Activated CD4-positive, alpha-beta T cell treated with anti-CD3 and anti-CD28 coated beads for 24 hours (primary cell): ENCODE results near the gene TCEAL8.
"Not testable (repeated sequence)": the region's sequence is repeated elsewhere in the genome, so short reads cannot be mapped to it uniquely, and the experiment has no call there.

Experiments used
- DNase-seq, 2 donors: peaks; one replicate each; pipeline ENCODE4 v3.0.0-alpha.2; 2020; ENCODE audit warnings: low read depth in 2 of 2

The TCEAL8 gene, protein sequence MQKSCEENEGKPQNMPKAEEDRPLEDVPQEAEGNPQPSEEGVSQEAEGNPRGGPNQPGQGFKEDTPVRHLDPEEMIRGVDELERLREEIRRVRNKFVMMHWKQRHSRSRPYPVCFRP

DNA sequence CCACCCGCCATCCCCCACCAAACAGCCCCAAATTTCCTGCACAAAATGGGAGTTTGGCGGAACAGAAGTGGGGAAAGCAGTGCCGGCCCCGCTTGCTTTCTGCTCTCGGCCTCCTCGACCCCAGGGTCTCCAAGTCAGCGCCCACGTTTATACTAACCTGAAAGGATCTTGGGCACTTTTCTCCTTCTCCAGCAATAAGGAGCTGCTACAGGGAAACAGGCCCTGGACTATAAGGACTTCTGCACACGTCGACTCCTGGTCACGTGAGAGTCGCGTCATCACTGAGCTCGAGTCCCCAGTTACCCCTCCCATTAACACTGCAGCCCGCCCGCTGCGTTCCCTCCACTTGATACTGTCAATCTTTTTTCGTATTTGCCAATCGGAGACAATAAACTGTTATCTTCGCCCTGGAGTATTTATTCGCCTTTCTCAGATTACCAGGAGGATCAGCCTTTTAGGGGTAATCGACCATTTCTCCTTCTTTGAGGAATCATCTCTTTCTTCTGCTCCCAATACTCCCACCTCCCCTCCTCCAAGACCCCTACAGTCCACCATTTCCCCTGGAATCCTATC lies at the start of gene TCEAL8:
Gene TCEAL8, minus strand, starts transcription at position 235 of the 573 bp plus-strand sequence. CDS start 1,176 bp downstream, outside the sequence.
- peak; percentile 32 to 40 for DNase-seq

DNA sequence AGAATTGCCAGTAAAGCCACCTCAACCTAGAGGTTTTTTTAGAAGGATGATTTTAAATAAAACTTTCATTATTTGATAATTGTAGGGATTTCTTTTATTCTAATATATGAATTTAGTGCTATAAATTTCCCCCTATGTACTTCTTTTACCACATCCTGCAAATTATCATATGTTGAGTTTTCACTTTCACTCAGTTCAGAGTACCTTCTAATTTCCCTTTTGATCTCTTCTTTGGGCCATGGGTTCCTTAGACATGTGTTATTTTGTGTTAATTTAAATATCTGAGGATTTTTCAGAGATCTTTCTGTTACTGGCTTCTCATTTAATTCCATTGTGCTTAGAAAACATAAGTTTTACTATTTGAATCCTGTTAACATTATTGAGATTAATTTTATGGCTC lies 49.8 kb upstream of the TCEAL8 start:
- no peak for DNase-seq

DNA sequence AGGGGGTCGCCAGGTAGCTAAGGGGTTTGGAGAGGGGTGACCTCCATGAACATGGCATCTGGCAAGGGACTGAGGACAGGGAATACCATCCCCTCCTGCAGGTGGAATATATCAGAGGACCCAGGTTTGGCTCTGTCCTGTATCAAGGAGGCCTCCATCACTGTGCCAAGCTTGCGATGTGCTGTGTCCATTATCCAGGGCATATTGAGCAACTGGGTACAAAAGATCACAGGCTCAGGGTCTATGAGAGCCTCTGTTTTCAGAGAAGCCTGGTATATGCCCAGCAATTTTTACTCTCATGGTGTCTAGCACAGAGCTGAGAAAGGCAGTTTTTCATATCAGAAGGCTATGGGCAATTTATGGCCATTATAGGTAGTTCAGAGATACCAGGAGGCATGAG lies 38.2 kb upstream of the TCEAL8 start:
- DNase-seq, result no peak

DNA sequence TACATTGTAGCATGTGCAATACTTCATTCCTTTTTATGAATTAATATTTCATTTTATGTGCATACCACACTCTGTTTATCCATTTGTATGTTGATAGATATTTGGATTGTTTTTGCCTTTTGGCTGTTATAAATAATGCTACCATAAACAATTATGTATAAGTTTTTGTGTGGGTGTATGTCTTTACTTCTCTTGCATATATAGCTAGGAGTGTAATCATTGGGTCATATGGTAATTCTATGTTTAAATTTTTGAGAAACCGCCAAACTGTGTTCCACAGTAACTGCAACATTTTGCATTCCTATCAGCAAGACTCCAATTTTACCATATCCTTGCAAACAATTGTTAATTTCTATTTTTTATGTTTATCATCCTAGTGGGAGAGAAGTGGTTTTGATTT lies 24.7 kb upstream of the TCEAL8 start:
- DNase-seq, result no peak

DNA sequence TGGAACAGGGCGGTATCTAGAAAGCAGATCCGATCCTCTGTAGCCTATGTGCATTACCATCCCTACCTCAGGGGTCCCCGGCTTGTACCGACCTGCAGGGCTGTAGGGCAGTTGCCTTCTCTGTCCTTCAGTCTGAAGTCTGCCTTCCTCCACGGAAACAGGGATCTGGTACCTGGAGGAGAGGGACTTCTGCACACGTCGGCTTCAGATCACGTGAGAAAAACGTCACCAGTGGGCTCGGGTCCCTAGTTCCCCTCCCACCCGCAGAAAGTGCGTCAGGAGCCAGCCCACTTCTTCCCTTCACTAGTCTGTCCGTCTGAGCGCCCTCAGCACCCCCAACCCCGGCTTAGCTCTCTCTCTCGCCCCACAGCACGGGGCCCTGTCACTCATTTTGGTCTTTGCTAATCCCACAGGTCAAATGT lies 21.6 kb upstream of the TCEAL8 start, which contains the start of gene TCEAL5:
Gene TCEAL5, minus strand, starts transcription at position 170 of the 422 bp plus-strand sequence. CDS start 2,187 bp downstream, outside the sequence.
- no peak for DNase-seq

DNA sequence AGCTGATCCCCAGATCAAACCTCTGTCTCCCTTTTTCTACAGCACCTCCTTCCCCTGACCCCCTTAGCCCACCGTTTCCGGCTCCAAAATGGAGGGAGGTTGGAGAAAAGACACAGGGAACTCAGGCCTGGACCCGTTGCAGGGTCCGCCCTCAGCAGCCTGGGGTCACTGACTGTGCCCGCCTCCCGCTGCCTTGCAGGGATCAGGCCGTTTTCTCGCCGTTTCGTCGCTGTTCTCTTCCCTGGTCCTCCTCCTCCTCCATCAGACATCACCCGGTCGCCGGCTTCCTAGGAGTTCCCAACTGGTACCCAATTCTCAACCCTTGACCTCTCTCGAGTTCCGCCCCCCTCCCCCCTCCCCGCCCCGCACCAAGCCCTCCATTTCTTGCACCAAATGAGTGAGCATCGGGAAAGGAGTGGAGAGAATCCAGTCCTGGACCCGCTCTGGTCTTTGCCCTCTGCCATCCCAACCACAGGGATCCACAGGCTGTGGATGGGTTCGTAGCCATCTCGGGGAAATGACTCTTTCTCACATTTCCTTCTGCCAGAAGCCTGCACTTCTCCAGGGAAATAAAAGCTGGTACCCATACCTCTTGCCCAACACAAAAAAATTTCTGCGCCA lies 21.1 kb upstream of the TCEAL8 start:
- no peak for DNase-seq

DNA sequence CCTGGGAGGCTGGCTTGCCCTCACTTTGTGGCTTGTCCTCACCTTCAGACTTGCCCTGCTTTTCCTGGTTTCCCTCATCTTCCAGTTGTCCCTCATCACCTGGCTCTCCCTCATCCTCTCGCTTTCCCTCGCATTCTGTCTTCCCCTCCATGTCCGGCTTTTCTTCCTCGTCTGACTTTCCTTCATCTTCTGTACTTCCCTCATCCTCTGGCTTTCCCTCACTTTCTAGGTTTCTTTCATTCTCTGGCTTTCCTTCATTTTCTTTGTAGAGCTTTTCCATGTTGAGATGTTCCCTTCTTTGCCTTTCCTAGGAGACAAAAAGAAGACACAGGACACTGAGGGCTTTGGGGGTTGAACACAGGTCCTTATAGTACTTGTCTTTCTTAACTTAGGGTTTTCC lies 19.3 kb upstream of the TCEAL8 start:
- no peak for DNase-seq

DNA sequence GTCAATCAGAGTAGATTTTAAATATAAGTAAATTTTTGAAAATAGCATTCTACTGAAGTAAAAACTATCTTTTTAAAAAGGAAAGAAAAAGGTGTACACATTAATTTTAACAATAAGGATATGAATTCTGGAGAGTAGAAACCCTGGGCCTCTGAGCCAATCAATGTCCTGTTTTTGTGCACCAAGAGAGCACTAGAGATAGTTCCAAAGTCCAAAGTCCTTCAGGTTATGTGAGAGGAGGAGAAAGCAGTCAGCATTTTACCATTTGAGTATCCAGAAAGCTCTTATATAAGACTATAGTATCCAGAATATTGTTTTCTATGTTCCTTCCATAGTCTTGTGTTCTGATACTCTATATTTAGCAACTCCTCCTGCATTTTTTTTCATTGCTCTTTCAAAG lies 3.3 kb upstream of the TCEAL8 start:
- DNase-seq, result no peak

DNA sequence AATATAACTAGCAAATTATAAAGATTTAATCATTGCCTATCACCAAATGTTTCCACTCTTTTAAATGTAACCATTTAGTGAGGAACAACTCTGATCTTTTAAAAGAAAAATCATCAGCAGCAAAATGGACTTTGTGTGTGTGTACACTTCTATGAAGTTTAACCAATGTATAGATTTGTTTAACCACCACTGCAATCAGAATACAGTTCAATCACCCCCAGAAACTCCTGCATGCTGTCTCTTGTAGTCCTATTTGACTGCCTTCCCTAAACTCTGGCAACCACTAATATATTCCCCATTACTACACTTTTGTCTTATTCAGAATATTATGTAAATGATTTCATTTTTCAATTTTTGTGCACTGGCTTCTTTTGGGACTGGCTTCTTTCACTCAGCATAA lies 1.7 kb upstream of the TCEAL8 start:
- DNase-seq, result no peak

DNA sequence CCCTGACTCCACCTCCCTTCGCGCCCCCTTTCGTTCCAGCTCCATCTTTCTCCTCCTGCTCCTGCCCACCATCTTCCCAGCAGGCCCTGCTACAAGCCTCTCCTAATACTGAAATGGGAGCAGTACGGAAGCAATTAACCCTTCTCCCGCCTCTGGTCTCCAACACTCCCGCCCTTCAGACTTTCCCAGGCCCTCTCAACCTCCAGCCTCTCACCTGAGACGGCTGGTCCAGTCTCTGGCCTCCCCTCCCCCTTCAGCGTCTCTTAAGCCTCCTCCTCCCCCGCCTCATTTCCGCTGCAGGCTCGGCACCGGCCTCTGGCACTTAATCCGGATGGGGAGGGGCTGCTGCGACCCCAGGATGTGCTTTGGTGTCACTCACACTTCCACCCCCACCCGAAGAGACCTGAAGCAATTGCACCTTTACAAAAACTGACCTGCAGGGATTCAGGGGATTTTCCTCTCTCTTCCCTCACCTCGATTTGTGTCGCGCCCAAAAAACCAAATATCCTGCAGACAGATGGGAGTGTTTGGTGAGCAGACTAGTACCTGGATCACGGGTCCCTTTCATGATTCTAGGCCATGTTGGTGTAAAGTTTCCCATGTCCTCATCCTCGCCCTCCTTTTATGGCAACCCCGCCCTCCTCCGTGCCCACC lies 657 bp downstream of the TCEAL8 start:
- peak; percentile 10 to 17 for DNase-seq

DNA sequence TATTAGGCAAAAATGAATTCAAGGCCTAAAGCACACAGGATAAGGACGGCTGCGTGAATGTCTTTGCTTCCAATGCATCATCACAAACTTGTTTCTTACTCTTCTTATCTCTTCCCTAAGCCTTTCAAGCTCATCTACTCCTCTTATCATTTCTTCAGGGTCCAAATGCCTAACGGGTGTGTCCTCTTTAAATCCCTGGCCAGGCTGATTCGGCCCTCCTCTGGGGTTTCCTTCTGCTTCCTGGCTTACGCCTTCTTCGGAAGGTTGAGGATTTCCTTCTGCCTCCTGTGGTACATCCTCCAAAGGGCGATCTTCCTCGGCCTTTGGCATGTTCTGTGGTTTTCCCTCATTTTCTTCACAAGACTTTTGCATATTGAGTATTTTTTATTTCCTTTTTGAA lies 1.3 kb downstream of the TCEAL8 start:
- DNase-seq, result no peak

DNA sequence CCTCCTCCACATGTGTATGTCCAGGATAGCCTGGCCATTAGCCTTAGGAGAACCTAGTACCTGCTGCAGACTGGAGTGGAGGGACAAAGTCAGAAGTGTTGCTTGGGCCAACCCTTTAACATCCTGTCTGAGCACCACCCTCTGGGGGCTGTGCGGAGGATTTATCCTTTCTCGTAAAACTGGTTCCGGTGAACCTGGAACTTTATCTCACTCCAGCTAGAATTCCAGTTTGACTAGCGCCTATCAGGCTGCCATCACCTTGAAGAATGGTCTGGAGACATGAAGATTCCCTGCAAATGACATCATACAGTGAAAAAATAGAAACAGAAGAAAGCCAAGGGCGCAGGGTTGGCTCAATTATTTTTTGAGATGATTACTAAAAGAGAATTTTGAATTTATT lies 4.0 kb downstream of the TCEAL8 start:
- DNase-seq, result no peak

DNA sequence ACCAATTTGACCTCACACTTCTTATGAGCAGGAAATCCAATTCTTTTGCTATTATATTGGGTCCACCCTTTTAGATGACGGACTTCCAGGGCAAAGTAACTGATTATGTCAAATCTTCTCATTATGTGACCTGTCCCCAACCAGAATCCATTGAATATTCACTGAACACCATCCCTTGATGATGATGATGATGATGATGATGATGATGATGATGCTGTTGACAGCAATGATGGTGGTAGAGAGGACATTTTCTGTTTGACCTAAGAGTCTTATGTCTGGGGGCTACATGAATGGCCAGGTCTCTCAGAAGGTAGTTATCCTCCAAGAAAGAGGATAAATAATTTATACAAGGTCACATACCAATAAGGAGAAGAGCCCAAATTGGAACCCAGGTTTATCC lies 5.2 kb downstream of the TCEAL8 start:
- DNase-seq, result no peak

DNA sequence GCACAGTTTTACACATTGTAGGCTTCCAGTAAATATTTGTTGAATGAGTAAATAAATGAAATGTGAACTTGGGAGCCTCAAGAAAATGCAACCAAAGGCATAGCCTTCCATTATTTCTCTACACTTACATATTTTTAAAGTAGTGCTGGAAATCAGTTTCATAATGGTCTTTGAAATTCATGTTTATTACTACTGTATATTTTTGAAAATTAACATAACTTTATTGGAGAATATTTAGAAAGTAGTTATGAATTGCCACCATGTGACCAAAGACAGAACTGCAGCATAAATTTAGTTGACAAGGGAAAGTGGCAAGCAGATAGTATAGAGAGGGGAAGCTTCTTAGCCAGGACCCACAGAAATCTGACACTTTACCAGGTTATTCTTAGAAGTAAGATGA lies 6.4 kb downstream of the TCEAL8 start:
- DNase-seq, result no peak

DNA sequence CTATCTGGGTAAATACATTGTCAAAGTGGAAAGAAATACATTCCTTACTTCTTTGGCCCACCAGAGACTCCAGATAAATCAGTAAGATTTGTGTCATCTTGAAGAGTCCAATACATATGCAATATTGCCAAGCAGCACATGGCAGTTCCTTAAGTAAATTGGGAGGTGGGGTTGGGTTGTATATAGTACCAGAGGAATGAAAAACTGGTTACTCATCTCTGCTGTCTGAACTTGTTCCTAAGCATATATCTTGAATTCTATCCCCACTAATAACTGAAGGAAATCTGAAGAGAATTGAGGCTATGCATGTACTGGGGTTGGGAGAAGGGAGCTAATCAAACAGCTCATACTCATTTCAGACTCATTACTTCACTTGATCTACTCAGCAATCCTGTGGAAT lies 14.8 kb downstream of the TCEAL8 start:
- DNase-seq, result no peak

DNA sequence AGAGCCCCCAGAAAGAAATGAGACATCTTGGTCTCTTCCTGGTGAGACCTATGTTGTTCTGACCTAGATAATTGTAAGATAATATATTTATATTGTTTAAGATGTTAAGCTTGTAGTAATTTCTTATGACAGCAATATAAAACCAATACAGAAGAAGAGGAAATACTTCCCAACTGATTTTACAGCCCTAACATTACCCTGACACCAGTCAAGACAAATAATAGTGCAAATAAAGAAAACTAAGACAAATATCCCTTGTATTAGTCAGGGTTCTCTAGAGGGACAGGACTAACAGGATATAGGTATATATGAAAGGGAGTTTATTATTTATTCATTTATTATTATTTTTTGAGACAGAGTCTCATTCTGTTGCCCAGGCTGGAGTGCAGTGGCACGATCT lies 18.7 kb downstream of the TCEAL8 start:
- no peak for DNase-seq

DNA sequence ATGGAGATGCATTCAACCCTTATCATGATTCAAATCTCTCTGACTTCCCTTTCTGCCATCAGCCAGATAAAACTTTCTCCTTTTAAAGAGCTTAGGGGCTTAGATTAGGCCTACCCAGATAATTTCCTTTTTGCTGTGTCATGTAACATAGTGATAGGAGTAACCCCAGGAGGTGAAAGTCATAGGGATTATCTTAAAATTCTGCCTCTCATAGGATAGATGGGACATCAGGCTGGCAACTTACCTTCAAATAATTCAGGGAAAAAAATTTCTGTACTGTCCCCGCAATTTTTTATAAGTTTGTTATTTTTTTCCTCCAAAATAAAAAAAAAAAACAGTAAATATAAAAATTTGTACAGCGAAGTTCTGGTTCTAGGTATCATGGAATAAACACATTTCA lies 19.3 kb downstream of the TCEAL8 start:
- DNase-seq, result not testable (repeated sequence)

DNA sequence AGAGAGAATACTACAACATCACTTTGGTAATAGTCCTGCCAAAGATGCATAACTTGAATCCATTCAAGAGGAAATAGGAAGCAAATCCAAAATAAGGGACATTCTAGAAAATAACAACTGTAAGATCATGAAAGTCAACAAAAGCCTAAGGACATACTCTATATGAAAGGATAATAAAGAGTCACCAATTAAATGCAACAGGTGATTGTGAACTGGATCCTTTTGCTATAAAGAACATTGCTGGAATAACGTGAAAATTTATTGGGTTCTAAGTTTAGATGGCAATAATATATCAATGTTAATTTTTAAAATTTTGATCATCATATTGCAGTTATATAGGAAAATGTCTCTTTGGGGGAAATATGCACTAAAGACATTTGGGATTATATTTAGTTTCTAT lies 20.1 kb downstream of the TCEAL8 start:
- no peak for DNase-seq

DNA sequence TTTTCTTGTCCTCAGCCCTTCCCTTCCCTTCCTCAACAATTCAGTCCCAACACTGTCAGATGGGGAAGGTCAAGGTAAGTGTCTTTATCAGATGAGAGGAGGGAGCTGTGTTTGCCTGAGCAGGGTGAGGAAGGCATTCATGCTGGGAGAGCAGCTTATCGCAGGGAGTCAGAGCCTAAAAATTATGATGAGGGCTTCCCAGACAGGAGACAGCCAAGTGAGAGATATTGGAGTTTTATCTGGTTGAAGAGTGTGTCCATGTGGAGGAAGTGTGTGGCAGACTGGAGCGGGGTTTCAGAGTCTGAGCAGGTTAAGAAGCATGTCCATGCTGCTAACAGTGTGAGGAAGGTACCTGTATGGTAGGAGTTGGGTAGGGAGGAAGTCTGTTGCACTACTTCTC lies 21.7 kb downstream of the TCEAL8 start:
- no peak for DNase-seq

DNA sequence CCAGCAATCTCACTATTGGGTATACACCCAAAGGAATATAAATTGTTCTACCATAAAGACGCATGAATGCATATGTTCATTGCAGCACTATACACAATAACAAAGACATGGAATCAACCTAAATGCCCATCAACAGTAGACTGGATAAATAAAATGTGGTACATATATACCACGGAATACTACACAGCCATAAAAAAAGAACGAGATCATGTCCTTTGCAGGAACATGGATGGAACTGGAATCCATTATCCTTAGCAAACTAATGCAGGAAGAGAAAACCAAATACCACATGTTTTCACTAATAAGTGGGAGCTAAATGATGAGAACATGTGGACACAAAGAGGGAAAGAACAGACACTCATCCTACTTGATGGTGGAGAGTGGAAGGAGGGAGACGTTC lies 29.0 kb downstream of the TCEAL8 start:
- DNase-seq, result not testable (repeated sequence)

DNA sequence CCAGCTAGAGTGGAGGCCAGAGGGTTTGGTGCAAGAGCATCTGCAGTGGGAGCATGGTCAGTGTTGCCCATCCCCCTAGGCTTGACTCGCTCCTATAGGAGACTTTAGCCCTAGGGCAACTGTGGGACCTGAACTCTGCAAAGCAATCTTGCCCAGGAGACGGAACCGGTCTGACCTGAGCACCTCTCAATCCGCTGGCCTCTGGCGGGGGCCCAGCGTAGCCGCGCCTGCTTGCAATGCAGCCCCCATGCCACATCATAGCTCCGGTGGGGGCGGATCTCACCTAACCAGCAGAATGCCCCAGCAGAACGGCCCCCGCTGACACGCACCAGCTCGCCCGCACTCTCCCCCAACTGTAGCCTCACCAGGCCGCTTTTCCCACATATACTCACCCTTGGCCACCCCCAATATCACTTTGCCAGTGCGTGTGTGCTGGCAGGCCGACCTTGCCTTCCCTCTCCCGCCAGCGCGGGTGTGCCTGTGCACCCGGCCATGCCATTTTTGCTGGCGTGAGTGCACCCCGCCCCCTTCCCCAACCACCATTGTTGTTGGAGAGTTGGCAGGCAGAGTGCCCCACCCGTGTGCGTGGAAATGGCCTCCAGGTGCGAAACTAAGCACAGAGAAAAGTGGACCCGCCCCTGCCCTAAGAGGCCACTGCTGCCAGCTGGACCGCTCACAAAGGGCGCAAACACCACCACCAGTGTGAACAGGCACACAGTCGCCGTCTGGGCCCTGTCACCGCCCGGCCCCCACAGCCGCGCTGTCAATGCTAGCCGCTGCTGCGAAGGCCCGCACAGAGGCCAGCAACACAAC lies 34.2 kb downstream of the TCEAL8 start:
- no peak for DNase-seq

DNA sequence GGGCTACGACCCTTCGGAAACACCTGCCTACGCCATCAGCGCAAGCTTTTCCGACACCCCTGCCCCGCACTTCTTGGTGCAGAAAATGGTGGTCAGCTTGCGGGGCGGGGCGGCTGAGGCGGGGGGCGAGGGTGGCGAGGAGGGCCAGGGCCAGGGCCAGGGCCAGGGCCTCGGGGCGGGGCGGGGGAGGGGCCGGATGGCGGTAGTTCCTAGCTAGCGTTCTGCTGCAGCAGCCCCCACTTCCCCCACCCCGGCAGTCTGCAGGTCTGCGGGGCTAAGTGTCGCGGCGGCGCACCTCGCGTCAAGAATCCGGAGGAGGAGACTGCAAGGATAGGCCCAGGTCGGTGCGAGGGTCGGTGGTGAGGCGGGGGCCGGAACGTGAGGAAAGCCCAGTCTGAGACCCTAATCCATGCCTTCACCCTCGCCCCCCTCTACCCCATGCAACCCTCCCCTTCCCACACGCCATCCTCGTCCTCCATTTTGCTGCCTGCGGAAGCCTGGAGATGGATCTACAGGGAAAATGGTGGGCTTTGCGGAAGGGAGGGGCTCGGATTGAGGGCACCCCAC lies 39.4 kb downstream of the TCEAL8 start:
- DNase-seq, result no peak
